ENCODE results near the gene KCNAB1. TPM values are rescaled to one million over a fixed set of nuclear protein-coding genes. Genes with fewer than 3 reads are reported as not detected.
A peak's percentile ranks its signal among the peaks of the same experiment; 100 is the strongest.

The KCNAB1 gene
- total and polyA plus RNA-seq, 4 donors = 8.9 to 45.8 (median 17.8) TPM

- ATAC-seq (ENCODE audit: low FRiP score) (no peak), DNase-seq (no peak)
- no peaks in the 10 kb centered on the region for H3K36me3 ChIP-seq (ENCODE audit: control insufficient read depth in 1 of 2, insufficient read depth in 2 of 2, low read length in 1 of 2)
- H3K9me3 ChIP-seq (ENCODE audit: control insufficient read depth, low read length) = no peaks in the 10 kb centered on the region
- H3K27ac ChIP-seq (ENCODE audit: low read depth in 1 of 2, low read length in 2 of 2) = no peak overlapping the region
- intact Hi-C loops (cut with DNase I) = loop anchor here in 1 of 2 donors (10.0 kb wide), 1 partner anchor 55 kb away; no protein-coding TSS in a partner anchor
- no peaks in the 10 kb centered on the region for H3K4me1 ChIP-seq (ENCODE audit: control insufficient read depth in 1 of 2, insufficient read depth in 2 of 2, low read length in 2 of 2)
- H3K4me3 ChIP-seq (ENCODE audit: low read length in 2 of 2) = no peak overlapping the region
- WGBS, 2 donors = 76 to 78% methylated on average over 2 of the region's 2 CpGs
- H3K27me3 ChIP-seq (ENCODE audit: control insufficient read depth in 1 of 2, insufficient read depth in 2 of 2, low read length in 1 of 2) = no peaks in the 10 kb centered on the region
Observed at GRCh38 chr3:156449710-156450574, 329.6 kb downstream of the KCNAB1 start.

GRCh38 chr3:156455839-156456238 lies 335.5 kb downstream of the KCNAB1 start:
- Histone ChIP-seq H3K9me3 (ENCODE audit: control insufficient read depth, low read length) (no peaks in the 10 kb centered on the region), H3K27ac (ENCODE audit: low read depth in 1 of 2, low read length in 2 of 2) (no peak overlapping the region), H3K4me3 (ENCODE audit: low read length in 2 of 2) (no peak overlapping the region), H3K36me3 (ENCODE audit: control insufficient read depth in 1 of 2, insufficient read depth in 2 of 2, low read length in 1 of 2) (no peaks in the 10 kb centered on the region), H3K27me3 (ENCODE audit: control insufficient read depth in 1 of 2, insufficient read depth in 2 of 2, low read length in 1 of 2) (no peaks in the 10 kb centered on the region), H3K4me1 (ENCODE audit: control insufficient read depth in 1 of 2, insufficient read depth in 2 of 2, low read length in 2 of 2) (peaks cover 3% of the 10 kb centered on the region in 2 donors)
- WGBS, 2 donors = 54 to 78% methylated on average over 4 of the region's 4 CpGs
- DNase-seq = no peak
- intact Hi-C loops (cut with DNase I) = loop anchor here (5.0 to 10.0 kb wide), 4 partner anchors 49 to 304 kb away; no protein-coding TSS in a partner anchor
- ATAC-seq (ENCODE audit: low FRiP score) = no peak

DNA sequence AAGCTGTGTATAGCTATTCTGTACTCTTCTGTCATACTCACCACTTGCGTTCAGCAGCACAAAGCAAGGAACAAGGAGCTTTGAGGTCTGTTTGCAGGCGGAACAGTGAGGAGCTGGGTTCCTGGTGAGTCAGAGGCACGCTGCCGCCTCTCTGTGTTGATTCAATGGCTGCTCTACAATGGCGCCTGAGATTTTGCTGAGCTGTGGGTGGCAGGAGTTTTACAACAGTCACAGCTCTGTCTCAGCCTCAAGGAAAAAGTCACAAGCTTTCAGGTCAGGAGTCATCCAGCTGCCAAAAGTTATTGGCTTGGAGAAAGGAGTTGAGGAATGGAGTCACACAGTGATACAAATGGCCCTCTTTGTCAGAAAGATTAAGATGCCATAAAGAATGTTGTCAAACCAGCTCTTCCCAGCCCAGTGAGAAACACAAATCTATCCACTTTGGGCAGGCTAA lies 336.4 kb downstream of the KCNAB1 start:
- Histone ChIP-seq H3K36me3 (ENCODE audit: control insufficient read depth in 1 of 2, insufficient read depth in 2 of 2, low read length in 1 of 2) (no peaks in the 10 kb centered on the region), H3K4me1 (ENCODE audit: control insufficient read depth in 1 of 2, insufficient read depth in 2 of 2, low read length in 2 of 2) (peaks cover 3% of the 10 kb centered on the region in 2 donors), H3K27ac (ENCODE audit: low read depth in 1 of 2, low read length in 2 of 2) (no peak overlapping the region), H3K9me3 (ENCODE audit: control insufficient read depth, low read length) (no peaks in the 10 kb centered on the region), H3K4me3 (ENCODE audit: low read length in 2 of 2) (no peak overlapping the region), H3K27me3 (ENCODE audit: control insufficient read depth in 1 of 2, insufficient read depth in 2 of 2, low read length in 1 of 2) (no peaks in the 10 kb centered on the region)
- DNase-seq (peak; percentile 64 to 78), ATAC-seq (ENCODE audit: low FRiP score) (peak; percentile 42)
- intact Hi-C loops (cut with DNase I) = loop anchor here (5.0 to 10.0 kb wide), 4 partner anchors 48 to 304 kb away; no protein-coding TSS in a partner anchor
- 44 to 65% methylated on average over 5 of the region's 5 CpGs for WGBS, 2 donors

GRCh38 chr3:156459434-156459833 lies 339.1 kb downstream of the KCNAB1 start:
- Histone ChIP-seq H3K27me3 (ENCODE audit: control insufficient read depth in 1 of 2, insufficient read depth in 2 of 2, low read length in 1 of 2) (no peaks in the 10 kb centered on the region), H3K27ac (ENCODE audit: low read depth in 1 of 2, low read length in 2 of 2) (no peak overlapping the region), H3K4me3 (ENCODE audit: low read length in 2 of 2) (no peak overlapping the region), H3K4me1 (ENCODE audit: control insufficient read depth in 1 of 2, insufficient read depth in 2 of 2, low read length in 2 of 2) (peaks cover 5 to 6% of the 10 kb centered on the region in 2 donors), H3K9me3 (ENCODE audit: control insufficient read depth, low read length) (no peaks in the 10 kb centered on the region), H3K36me3 (ENCODE audit: control insufficient read depth in 1 of 2, insufficient read depth in 2 of 2, low read length in 1 of 2) (no peaks in the 10 kb centered on the region)
- intact Hi-C loops (cut with DNase I) = loop anchor here (5.0 to 10.0 kb wide), 4 partner anchors 45 to 307 kb away; no protein-coding TSS in a partner anchor
- ATAC-seq (ENCODE audit: low FRiP score) = peak; percentile 50
- peak; percentile 80 to 87 for DNase-seq
- 6 to 7% methylated on average over 7 of the region's 7 CpGs for WGBS, 2 donors

- WGBS, 2 donors = 51 to 63% methylated on average over 2 of the region's 2 CpGs
- no peaks in the 10 kb centered on the region for H3K9me3 ChIP-seq (ENCODE audit: control insufficient read depth, low read length)
- no peaks in the 10 kb centered on the region for H3K27me3 ChIP-seq (ENCODE audit: control insufficient read depth in 1 of 2, insufficient read depth in 2 of 2, low read length in 1 of 2)
- intact Hi-C loops (cut with DNase I) = loop anchor here in 1 of 2 donors (5.0 kb wide), 1 partner anchor 37 kb away; no protein-coding TSS in a partner anchor
- ATAC-seq (ENCODE audit: low FRiP score) (no peak), DNase-seq (no peak)
- no peak overlapping the region for H3K4me3 ChIP-seq (ENCODE audit: low read length in 2 of 2)
- no peaks in the 10 kb centered on the region for H3K36me3 ChIP-seq (ENCODE audit: control insufficient read depth in 1 of 2, insufficient read depth in 2 of 2, low read length in 1 of 2)
- peak overlapping the region in 1 of 2 donors; percentile 33 for H3K27ac ChIP-seq (ENCODE audit: low read depth in 1 of 2, low read length in 2 of 2)
- peaks cover 5 to 6% of the 10 kb centered on the region in 2 donors for H3K4me1 ChIP-seq (ENCODE audit: control insufficient read depth in 1 of 2, insufficient read depth in 2 of 2, low read length in 2 of 2)
Observed at GRCh38 chr3:156460206-156460611, 339.8 kb downstream of the KCNAB1 start.

DNA sequence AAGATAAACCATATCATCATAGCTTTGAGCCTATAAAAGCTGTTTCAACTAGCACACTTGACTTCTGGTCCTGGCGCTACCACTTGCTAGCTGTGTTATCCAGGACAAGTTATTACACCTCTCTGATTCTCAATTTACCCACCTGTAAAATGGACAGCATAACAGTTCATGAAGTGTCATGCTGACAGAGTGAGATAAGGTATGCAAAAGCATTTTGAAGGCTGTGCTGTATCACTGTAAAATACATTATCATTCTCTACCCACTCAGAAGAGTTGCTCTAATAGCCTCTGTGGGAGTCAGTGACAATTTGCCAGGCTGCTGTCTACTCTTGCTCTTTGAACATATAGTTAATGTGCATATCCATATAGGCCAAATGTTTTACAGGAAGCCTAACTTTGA lies 341.5 kb downstream of the KCNAB1 start:
- ATAC-seq (ENCODE audit: low FRiP score) = no peak
- Histone ChIP-seq H3K4me1 (ENCODE audit: control insufficient read depth in 1 of 2, insufficient read depth in 2 of 2, low read length in 2 of 2) (peaks cover 5 to 6% of the 10 kb centered on the region in 2 donors), H3K27ac (ENCODE audit: low read depth in 1 of 2, low read length in 2 of 2) (no peak overlapping the region), H3K9me3 (ENCODE audit: control insufficient read depth, low read length) (no peaks in the 10 kb centered on the region), H3K4me3 (ENCODE audit: low read length in 2 of 2) (no peak overlapping the region), H3K27me3 (ENCODE audit: control insufficient read depth in 1 of 2, insufficient read depth in 2 of 2, low read length in 1 of 2) (no peaks in the 10 kb centered on the region), H3K36me3 (ENCODE audit: control insufficient read depth in 1 of 2, insufficient read depth in 2 of 2, low read length in 1 of 2) (no peaks in the 10 kb centered on the region)
- no peak for DNase-seq
- 96 to 97% methylated on average over 1 of the region's 1 CpG for WGBS, 2 donors
- intact Hi-C loops (cut with DNase I) = loop anchor here in 1 of 2 donors (5.0 kb wide), 1 partner anchor 35 kb away; no protein-coding TSS in a partner anchor

DNA sequence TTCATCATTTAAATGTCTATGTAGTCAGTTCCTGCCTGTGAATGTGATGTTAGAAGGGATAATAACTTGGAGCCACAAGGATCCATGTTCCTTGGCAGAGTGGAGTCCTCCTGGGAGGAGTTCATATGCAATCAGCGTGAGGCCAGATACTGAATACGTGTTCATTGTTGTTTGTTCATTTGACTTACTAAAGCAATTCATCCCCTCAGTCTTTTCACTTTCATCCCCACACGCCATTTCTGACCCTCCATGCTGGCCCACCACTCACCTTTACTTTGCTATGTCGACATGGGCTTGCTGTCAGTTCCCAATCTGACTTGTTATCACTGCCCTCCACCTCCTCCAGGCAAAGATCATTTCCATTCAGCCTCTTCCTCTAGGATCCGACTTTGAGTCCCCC lies 342.7 kb downstream of the KCNAB1 start:
- H3K27ac ChIP-seq (ENCODE audit: low read depth in 1 of 2, low read length in 2 of 2) = no peak overlapping the region
- no peak for DNase-seq
- 84 to 85% methylated on average over 5 of the region's 5 CpGs for WGBS, 2 donors
- no peak overlapping the region for H3K4me3 ChIP-seq (ENCODE audit: low read length in 2 of 2)
- intact Hi-C loops (cut with DNase I) = loop anchor here in 1 of 2 donors (5.0 kb wide), 1 partner anchor 34 kb away; no protein-coding TSS in a partner anchor
- no peaks in the 10 kb centered on the region for H3K9me3 ChIP-seq (ENCODE audit: control insufficient read depth, low read length)
- ATAC-seq (ENCODE audit: low FRiP score) = no peak
- H3K36me3 ChIP-seq (ENCODE audit: control insufficient read depth in 1 of 2, insufficient read depth in 2 of 2, low read length in 1 of 2) = no peaks in the 10 kb centered on the region
- no peaks in the 10 kb centered on the region for H3K27me3 ChIP-seq (ENCODE audit: control insufficient read depth in 1 of 2, insufficient read depth in 2 of 2, low read length in 1 of 2)
- peaks cover 5 to 6% of the 10 kb centered on the region in 2 donors for H3K4me1 ChIP-seq (ENCODE audit: control insufficient read depth in 1 of 2, insufficient read depth in 2 of 2, low read length in 2 of 2)

- no peak for DNase-seq
- Histone ChIP-seq H3K9me3 (ENCODE audit: control insufficient read depth, low read length) (no peaks in the 10 kb centered on the region), H3K4me1 (ENCODE audit: control insufficient read depth in 1 of 2, insufficient read depth in 2 of 2, low read length in 2 of 2) (peaks cover 2 to 5% of the 10 kb centered on the region in 2 donors), H3K36me3 (ENCODE audit: control insufficient read depth in 1 of 2, insufficient read depth in 2 of 2, low read length in 1 of 2) (no peaks in the 10 kb centered on the region), H3K27ac (ENCODE audit: low read depth in 1 of 2, low read length in 2 of 2) (peak overlapping the region in 1 of 2 donors; percentile 21), H3K4me3 (ENCODE audit: low read length in 2 of 2) (no peak overlapping the region), H3K27me3 (ENCODE audit: control insufficient read depth in 1 of 2, insufficient read depth in 2 of 2, low read length in 1 of 2) (no peaks in the 10 kb centered on the region)
- intact Hi-C loops (cut with DNase I) = no loop called here
- peak; percentile 72 for ATAC-seq (ENCODE audit: low FRiP score)
- 2 to 5% methylated on average over 3 of the region's 3 CpGs for WGBS, 2 donors
Observed at GRCh38 chr3:156465194-156465593, 344.8 kb downstream of the KCNAB1 start.

Data from aorta (tissue), 5 donors.